GM19240 (cell line): ENCODE measurements around the gene TENT5C.

Source experiments
- DNase-seq: peaks from one replicate; pipeline ENCODE4 v3.0.0; 2011; ENCODE audit warnings: low spot score; ENCODE audit not compliant: insufficient read length

TENT5C gene

DNA sequence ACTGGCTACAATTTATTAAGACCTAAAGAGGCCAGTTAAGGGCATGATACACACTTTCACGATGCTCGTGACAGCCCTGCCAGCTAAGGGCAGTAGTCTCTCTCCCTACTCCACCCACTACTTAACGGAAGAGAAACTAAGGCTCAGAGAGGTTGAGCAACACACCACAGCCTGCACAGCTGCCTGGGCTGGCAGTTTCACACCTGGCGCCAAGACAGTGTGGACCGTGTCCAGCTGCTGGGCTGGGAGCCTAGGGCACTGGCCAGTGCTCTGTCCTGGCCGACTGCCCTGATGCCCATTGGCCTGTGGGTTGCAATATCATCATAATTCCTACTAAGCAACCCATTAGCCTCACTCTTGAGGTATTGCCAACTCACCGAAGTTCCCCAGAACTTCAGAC, 27.6 kb downstream of the TENT5C start:
- no peak for DNase-seq

DNA sequence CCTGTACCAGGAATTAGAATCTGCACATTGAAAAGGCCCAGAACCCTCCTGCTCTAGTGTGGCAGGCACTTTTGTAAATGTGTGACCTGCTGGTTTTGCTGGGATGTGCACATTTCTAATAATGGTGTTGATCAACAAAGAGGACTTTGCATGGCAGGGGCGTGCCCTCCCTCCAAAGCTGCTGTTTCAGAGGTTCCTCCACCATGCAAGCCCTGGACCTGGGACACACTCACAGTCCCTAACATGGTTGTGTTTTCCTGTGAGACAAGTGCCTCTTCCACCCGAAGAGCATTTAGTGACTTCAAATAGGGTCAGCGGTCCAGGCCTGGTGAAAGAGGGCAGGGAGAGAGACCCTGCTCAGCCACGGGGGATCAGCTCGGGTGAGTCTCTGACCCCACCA, 28.1 kb downstream of the TENT5C start:
- DNase-seq = no peak

DNA sequence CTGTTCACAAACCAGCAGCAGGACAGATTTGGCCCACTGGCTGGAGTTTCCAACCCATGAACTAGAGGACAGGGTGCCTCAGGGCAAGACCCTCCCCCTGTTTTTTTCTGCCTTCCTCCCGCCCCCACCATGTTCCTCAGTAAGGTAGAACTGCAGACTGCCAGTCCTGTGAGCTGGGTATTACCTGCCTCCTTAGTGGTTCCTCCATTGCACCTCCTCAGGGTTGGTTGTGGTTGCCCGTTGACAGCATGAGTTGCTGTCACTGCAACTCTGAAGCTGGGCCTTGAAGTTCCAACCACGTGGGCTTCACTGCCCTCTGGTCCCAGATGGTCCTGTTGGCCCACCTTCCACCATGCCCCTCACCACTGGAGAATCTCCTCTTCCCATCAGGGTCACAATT, 28.8 kb downstream of the TENT5C start:
- no peak for DNase-seq

DNA sequence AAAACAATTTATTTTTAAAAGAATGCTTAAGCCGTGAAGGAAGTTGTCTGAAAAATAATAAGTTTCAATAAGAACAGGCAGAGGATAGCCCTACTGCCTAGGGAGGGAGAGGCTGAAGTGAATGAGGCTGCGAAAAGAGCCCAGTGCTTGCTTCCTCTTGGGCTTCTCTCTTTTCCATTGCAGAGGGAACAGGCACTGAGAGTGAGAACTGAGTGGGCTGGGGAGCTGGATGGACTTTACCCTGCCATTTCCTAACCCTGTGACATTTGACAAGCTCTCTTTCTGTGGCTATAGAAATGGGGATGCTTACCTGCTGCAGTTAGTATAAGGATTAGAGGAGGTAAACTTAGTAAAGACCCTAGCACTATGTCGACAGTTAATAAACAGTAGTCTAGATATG, 30.0 kb downstream of the TENT5C start:
- DNase-seq = no peak

DNA sequence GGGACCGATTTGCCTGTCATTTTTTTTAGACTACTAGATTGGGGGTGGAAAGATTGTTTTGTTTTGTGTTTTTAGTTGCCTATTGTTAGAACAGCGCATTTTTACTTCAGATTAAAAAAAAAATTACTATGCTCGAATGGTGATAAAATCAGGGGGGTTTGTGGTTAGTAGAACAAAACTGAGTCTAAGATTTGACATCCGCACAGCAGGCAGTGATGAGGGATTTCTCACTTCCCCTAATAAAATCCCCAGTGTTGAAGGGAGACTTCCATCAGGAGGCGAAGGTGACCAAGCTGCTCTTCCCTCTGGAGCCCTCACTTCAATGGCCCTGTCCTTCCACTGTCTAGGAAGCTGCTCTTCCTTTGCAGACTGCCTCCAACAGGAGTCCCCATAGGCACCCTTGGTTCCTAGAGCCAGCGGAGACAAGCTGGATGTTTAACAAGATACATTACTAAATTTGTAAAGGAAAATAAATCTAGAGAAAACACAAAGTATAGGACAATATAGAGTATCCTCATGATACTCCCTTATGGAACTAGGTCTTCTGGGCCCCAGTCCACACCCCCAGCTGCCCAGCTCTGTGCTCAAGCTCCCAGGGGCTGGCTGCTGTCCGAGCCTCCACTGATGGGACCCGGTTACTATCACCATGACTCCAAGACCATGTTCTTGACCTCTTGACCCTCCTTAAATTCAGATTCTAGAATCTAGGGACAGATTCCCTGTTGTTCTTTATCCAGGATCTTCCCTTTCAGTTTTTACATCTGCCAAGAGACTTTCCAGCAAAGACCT, 31.0 kb downstream of the TENT5C start:
- DNase-seq = no peak

DNA sequence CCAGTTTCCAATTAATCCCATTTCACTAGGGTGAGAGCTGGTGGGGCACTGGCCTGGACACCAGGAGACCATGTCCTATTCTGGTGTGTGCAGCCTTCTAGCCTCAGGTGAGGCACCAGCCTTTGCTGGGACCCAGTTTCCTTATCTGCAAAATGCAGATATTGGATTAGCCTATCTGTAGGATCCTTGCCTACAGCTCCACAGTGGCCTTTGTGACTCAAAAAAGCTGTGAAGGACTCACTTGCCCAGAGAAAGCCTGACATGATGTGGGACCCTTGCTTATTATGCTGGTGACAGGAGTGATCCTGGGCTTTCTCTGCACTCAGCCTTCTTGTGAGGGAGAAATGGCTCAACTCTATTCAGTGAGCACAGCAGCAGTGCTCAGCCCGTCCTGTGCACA, 32.3 kb downstream of the TENT5C start:
- no peak for DNase-seq

DNA sequence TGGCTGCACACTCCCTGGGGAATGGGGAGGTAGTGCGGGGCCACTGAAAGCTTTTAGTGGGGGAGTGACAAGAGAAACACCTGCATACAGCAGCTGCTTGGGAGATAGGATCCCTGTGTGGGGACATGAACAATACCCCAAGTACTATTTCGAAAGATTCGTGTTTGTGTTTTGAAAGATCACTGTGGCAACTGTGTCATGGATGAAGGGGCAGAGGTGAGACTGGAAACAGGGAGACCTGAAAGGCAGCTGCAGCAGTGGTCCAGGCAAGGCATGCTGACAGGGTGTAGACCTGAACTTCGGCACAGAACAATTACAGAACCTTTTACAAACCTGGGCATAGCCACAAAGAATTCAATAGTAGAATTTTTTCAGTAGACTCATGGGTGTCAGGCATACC, 32.9 kb downstream of the TENT5C start:
- no peak for DNase-seq

DNA sequence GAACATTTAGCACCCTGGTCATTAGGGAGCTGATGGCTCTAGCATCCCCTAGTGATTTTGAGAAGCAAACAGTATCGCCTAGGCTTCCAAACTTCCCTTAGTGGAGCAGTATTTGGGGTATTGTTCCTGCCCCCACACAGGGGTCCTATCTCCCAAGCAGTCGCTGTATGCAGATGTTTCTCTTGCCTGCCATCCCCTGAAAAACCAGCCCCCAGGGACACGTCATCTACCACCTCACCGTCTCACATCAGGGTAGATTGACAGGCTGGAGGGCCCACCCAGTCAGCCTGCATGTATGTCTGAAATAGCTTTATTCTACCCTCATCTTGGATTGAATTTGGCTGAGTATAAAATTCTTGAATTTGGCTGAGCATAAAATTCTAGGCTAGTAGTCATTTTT, 33.9 kb downstream of the TENT5C start:
- DNase-seq = no peak

DNA sequence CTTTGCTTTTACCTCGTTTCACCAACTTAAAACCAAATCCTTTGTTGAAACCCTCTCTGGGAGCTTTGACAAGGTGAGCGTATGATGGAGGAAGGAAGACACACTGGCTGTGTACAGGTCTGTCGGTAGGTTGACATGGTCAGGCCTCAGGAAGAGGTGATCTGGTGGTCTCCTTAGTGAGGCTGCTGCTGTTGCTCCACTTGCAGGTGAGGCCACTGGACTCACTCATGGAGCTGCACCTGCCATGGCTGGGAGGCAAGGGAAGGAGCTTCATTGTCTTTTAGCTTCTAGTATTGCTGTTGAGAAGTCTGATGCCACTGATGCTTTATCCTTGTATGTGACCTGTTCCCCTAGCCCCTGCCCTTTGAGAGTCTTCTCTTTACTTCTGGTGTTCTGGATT, 35.7 kb downstream of the TENT5C start:
- DNase-seq = no peak

DNA sequence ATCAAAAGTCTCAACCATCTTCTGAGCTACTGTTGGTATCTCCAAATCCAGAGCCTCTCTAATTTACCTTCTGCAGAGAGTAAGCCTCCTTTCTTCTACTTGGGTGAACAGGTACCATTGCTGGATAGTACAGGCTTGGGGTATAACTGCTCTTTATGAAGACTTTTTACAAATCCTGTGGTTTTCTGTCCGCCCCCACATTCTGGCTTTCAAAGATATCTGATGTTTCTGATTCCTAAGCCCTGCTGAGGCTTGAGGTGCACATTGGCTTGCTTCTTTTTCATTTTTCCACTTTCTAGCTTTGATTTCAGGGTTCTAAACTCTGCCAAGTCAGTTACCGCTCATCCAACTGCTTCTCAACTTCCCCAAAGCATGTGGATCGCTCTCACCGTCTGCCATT, 37.1 kb downstream of the TENT5C start:
- no peak for DNase-seq

DNA sequence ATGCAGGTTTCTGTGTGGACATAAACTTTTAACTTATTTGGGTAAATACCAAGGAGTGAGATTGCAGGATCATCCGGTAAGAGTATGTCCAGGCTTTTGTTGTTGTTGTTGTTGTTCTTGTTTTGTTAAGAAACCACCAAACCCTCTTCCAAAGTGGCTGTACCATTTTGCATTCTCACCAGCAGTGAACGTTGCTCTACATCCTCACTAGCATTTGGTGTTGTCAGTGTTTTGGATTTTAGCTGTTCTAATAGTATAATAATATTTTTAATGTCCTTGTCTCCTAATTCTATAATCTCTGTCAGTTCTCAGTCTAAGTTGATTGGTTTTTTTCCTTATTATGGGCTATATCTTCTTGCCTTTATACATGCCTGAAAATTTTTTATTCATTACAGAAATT, 37.8 kb downstream of the TENT5C start:
- no peak for DNase-seq

DNA sequence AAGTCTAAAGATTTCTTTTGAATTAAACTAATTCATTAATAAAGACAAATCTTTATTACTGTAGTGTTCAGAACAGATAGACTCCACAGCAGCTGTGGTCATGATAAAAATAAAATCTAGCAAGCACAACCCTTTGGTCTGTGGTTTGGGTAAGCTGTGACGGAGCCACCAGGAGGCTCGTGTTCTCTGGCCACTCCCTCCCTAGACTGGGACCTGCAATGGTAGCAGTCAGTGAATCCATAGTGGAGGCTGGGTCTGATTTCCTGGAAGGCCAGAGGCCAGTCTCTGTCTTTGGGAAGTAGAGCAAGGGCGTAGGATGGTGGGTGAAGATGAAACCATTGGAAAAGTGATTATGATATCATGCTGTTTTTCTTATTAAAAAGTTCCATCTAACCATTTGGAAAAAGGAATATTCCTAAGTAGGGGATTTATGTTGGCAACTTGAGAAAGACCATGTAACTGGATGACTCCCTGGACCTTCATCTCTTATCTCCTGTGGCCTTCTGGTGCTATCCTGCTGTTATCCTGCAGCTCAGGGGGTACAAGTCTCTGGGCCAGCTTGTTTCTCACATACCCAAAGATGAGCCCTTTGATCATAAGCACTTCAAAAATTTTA, 39.0 kb downstream of the TENT5C start:
- DNase-seq = no peak

DNA sequence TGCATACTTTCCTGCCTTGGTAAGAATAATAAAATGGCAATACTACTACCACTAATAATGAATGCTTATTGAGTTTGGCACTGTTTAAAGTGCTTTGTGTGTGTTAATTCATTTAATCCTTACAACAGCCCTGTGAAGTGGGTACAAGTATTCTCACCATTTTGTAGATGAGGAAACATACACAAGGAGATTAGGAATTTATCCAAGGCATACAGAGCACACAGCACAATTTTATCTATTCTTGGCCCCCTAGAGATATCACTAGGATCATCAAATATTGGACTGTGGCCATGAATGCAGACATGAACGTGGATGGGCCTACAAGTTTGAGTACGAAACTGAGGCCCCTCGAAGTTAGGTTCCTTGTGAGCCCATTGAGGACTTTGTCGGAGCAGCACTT, 39.5 kb downstream of the TENT5C start:
- no peak for DNase-seq

DNA sequence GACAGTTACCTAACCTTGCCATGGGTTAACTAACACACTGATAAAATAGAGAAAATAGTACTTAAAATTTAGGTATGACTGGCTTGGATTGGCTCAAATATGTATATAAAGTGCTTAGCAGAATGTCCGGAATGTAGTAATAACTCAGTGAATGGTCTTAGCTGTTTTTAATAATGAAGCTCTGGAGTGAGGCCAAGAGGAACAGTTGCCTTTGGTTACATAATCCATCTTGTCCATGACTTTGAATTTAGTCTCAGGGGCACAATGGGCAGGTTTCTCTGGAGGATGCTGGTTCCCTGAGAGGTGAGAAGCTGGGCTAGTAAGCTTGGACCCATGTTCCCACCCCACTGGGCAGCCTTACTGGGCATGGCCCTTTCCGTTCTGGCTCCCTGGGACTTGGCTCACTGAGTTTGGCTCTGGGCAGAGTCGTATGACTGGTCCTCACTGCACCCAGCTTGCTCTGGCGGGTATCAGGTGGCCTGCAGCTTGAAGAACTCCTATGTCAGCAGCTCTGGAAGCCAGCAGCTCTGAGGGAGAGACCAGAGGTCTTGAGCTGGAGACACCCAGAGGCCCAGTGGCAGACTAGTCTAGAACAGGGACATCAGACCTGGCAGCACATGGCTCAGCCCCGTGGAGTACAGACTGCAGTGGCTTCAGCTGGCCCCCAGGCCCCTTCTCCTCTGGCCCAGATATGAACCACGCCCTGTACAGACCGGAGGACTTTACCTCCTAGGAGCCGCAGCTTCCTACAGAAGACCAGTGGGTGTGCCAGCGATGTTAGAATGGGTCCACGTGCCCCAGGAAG, 40.4 kb downstream of the TENT5C start:
- DNase-seq = no peak

DNA sequence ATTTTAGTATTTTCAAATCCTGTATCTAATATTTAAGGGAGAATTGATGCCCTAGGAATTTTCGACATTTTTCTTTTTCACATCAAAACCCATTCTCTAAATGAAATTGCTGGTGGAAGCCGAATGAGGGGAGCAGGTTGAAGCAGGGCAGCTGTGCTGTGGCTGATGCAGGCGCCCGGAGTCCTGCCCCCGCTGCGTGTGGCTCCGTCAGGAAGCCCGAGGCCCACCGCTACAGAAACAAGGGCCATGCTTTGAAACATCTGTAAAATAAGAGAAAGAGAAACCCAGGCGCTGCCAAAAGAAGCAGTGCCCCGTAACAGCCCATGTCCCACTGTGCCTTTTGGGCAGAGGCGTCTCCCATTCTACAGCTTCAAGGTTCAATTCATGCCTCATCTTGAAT, 41.1 kb downstream of the TENT5C start:
- DNase-seq = no peak

DNA sequence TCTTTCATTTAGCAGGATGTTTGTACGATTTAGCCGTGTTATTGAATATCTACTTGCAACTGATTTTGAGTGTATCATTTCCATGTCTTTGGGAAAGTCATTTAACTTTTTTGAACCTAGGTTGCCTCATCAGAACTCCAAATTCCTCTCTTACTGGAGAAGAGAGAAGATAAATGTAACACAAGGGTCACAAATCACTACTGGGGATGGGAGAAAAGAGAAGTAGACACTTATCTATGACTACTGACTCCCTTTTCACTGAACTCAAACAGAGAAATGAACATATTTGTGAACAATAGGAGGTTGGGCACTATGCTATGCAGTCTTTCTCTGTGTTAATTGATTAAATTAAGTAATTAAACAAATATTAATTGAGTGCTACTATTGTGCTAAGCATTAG, 42.2 kb downstream of the TENT5C start:
- DNase-seq = no peak

DNA sequence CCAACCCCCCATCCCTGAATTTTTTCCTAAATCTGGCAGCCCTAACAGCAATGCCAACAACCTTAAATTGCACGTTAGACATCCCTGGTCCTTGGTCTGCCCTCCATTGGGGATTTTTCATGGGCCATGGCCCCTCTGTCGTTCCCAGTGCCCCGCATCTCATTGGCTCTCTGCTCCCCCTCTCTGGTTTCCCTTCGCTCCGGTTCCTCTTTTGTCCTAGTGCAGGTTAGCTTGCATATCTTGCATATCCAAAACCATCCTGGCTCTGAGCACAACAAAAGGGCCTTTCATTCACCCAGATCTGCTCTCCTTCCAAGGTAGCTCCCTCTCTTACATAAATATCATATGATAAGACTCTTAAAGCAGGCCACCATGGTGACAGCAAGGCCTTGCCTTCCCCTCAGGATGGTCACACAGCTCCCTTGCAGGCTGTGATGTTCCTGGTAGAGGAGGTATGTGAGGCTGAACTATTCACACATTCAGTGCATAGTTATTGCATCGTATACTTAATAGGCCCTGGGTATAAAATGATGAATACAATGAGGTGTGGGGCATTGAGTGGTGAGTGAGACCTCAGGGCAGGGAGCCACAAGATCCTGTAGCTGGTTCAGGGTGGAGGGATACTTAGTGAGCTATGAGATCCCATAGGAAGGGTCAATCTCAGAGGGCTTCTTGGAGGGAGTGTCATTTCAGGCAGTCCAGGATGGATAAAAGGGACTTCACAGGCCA, 45.2 kb downstream of the TENT5C start:
- no peak for DNase-seq

DNA sequence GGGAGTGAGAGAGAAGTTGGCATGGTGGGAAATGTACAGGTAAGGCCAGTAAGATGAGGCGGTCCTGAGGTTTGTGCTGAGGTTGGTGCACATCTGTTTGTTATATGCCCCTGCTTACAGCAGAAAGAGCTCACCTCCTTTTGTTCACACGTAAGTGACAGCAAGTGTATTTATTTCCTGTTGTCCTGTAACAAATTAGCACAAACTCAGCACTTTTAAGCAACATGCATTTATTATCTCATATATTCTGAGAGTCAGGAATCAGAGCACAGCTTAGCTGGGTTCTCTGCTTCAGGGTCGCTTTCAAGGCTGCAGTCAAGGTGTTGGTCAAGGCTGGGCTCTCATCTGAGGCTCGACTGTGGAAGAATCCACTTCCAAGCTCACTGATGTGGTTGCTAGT, 45.8 kb downstream of the TENT5C start:
- no peak for DNase-seq

DNA sequence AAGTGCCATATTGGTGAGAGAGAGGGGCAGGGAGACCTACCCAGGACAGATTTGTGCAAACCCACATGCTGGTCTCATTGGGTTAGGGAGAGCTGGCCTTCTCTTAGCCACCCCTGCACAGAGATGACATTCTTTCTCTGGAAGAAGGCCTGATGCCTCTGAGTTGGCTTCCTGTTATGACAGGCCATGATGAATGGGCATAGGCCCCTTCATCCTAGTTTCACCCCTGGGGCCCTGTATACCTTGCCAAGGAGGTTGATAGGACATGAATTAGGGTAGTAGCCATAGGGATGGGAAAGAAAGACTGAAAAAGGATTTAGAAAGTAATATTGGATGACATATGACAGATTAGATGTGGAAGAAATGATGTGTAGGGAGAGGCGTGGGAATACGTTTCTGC, 46.6 kb downstream of the TENT5C start:
- DNase-seq = no peak

DNA sequence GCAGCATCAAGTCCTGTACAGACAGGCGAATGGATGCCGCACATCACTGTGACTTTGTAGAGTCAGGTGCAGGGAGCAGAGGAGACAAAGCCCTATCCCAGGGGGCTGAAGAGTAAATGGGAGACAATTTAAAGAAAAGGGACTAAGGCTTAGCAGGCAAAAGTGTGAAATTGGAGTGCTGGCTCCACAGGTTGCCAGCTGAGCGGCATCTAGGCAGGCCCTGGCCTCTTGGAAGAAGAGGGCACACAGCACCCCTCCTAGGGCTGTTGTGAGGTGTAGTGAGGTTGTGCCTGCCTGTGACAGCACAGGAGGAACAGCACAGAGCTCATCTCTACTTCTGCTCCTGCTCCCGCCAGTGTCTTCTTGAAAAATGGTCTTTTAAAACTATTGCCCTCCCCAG, 47.3 kb downstream of the TENT5C start:
- no peak for DNase-seq

DNA sequence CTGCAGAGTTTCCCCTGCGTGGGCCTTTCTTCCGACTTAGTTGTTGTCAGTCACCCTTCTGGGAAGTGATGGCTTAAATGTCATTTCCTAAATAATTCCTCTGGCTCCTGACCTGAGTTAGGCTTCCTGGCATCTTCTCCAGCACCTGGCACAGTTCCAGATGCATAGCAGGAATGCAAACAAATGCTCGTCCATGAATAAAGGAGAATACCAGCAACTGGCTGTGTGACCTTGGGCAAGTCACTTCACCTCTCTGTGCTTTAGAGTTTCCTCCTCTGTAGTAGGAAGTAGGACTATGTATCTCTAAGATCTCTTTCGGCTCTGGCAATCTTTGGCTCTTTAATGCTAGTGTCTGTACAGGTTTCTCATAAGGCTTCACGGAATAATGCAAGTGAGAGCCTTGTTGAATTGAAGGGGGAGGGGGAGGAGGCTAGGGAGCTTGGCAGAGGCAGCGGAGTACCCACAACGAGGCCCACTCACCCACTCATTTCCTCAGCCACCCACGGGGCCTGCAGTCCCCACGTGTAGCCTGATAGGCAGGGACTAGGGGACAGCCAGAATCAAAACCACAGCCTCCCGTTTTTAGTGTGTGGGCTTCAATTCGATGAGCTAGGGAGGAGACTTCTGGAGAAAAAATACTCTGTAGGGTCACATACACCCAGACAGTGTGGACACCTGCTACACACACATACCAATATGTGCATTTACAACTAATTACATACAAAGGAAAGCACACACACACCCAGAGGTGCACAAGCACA, 48.1 kb downstream of the TENT5C start:
- DNase-seq = no peak
